Measurements from ENCODE around the gene TRMT112. TPM values are rescaled to one million over a fixed set of nuclear protein-coding genes. Genes with fewer than 3 reads are reported as not detected.

Gene TRMT112
- total RNA-seq, 3 donors from 2014 or later, result 206 to 266 (median 262) TPM

DNA sequence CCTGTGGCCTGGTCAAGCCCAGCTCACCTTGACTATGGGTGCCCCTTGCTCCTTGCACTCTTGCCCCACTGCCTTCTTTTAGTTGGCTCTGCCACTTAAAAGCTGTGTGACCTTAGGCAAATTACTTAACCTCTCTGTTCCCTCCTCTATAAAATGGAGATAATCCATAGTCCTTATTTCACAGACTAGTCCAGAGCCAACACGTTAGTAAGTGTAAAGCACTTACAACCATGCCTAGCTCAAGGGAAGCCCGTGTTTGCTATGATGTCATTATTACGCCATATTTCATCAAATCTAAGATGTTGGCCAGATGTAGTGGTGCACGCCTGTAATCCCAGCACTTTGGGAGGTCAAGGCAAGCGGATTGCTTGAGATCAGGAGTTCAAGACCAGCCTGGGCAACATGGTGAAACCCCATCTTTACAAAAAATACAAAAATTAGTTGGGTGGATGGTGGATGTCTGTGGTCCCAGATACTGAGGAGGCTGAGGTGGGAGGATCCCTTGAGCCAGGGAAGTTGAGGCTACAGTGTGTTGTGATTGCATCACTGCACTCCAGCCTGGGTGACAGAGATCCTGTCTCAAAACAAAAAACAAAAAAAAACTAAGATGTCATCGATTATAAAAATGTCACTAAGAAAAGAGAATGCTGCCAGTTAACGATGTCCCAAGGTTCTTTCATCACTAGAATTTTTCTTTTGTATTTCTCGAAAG is 20.3 kb upstream of the TRMT112 start:
- no peak for TF ChIP-seq POLR2A (IDR thresholded peaks at IDR 0.05)
- TF ChIP-seq, protein P1, sequence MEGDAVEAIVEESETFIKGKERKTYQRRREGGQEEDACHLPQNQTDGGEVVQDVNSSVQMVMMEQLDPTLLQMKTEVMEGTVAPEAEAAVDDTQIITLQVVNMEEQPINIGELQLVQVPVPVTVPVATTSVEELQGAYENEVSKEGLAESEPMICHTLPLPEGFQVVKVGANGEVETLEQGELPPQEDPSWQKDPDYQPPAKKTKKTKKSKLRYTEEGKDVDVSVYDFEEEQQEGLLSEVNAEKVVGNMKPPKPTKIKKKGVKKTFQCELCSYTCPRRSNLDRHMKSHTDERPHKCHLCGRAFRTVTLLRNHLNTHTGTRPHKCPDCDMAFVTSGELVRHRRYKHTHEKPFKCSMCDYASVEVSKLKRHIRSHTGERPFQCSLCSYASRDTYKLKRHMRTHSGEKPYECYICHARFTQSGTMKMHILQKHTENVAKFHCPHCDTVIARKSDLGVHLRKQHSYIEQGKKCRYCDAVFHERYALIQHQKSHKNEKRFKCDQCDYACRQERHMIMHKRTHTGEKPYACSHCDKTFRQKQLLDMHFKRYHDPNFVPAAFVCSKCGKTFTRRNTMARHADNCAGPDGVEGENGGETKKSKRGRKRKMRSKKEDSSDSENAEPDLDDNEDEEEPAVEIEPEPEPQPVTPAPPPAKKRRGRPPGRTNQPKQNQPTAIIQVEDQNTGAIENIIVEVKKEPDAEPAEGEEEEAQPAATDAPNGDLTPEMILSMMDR (IDR thresholded peaks at IDR 0.05), result no peak
- no peak for TF ChIP-seq POLR2AphosphoS5 (IDR thresholded peaks at IDR 0.05)
- DNase-seq (ENCODE audit: low spot score in 2 of 2), result no peak
- H3K4me1 ChIP-seq, result peaks cover 0 to 4% of the 10 kb centered on the region in 2 donors
- intact Hi-C loops (cut with DNase I; ENCODE audit: low total_unique reads), result no loop called here
- H3K27me3 ChIP-seq, result no peaks in the 10 kb centered on the region
- no peaks in the 10 kb centered on the region for H3K9me3 ChIP-seq
- no peaks in the 10 kb centered on the region for H3K36me3 ChIP-seq
- no peak overlapping the region for H3K27ac ChIP-seq
- no peak overlapping the region for H3K4me3 ChIP-seq

DNA sequence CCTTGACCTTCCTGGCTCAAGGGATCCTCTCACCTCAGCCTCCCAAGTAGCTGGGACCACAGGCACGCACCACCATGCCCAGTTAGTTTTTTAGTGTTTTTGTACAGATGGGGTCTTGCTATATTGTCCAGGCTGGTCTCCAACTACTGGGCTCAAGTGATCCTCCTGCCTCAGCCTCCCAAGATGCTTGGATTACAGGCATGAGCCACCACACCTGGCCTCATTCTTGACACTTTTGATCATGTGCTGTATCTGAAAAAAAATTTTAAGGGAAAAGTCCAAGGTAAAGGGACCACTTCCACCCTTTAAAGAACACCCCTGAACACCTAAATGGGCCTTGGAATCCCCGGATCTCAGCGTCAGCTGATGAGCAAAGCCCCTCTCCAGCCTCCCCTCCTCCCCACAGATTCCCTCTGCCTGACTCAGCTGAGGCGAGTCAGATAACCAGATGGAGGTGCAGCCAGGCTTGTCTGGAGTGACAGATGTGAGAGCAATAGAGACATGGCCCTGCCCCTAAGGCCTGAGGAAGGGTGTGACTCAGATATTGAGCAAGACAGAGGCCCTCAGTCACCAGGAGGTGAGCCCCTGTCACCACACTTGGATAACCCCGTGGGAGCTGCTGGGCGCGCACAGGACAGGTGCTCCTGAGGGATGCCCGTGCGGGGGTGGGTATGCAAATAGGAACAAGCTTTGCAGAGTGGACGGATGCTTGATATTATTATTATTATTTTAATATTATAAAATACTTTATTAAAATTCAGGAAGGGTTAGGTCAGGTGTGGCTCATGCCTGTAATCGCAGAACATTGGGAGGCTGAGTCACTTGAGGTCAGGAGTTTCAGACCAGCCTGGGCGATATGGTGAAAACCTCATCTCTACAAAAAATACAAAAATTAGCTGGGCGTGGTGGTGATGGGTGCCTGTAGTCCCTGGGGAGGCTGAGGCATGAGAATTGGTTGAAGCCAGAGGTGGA is 17.7 kb upstream of the TRMT112 start:
- Histone ChIP-seq H3K36me3 (no peaks in the 10 kb centered on the region), H3K4me3 (no peak overlapping the region), H3K27me3 (no peaks in the 10 kb centered on the region), H3K27ac (no peak overlapping the region), H3K4me1 (no peaks in the 10 kb centered on the region), H3K9me3 (no peaks in the 10 kb centered on the region)
- no peak for DNase-seq (ENCODE audit: low spot score in 2 of 2)
- intact Hi-C loops (cut with DNase I; ENCODE audit: low total_unique reads), result no loop called here
- TF ChIP-seq POLR2AphosphoS5 (IDR thresholded peaks at IDR 0.05), result peak in 1 of 3 donors; percentile 14
- no peak for TF ChIP-seq POLR2A (IDR thresholded peaks at IDR 0.05)

DNA sequence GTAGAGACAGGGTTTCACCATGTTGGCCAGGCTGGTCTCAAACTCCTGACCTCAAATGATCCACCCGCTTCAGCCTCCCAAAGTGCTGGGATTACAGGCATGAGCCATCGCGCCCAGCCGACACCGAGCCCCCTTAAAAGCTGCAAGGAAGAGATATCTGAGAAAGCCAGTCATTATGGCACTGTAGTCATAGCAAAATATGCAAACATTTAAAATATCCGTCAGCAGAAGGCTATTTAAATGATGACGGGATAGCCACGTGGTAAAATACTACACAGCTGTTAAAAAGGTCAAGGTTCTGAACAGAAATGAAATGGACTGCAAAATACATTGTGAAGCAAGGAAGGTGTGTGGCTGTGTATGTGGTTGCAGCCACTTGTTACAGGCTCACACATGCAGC is 16.2 kb upstream of the TRMT112 start:
- Histone ChIP-seq H3K27me3 (no peaks in the 10 kb centered on the region), H3K9me3 (no peaks in the 10 kb centered on the region), H3K36me3 (no peaks in the 10 kb centered on the region), H3K4me1 (no peaks in the 10 kb centered on the region), H3K27ac (no peak overlapping the region), H3K4me3 (no peak overlapping the region)
- TF ChIP-seq, protein P1 (IDR thresholded peaks at IDR 0.05), result no peak
- no peak for TF ChIP-seq POLR2A (IDR thresholded peaks at IDR 0.05)
- TF ChIP-seq POLR2AphosphoS5 (IDR thresholded peaks at IDR 0.05), result no peak
- intact Hi-C loops (cut with DNase I; ENCODE audit: low total_unique reads), result no loop called here
- DNase-seq (ENCODE audit: low spot score in 2 of 2), result no peak

DNA sequence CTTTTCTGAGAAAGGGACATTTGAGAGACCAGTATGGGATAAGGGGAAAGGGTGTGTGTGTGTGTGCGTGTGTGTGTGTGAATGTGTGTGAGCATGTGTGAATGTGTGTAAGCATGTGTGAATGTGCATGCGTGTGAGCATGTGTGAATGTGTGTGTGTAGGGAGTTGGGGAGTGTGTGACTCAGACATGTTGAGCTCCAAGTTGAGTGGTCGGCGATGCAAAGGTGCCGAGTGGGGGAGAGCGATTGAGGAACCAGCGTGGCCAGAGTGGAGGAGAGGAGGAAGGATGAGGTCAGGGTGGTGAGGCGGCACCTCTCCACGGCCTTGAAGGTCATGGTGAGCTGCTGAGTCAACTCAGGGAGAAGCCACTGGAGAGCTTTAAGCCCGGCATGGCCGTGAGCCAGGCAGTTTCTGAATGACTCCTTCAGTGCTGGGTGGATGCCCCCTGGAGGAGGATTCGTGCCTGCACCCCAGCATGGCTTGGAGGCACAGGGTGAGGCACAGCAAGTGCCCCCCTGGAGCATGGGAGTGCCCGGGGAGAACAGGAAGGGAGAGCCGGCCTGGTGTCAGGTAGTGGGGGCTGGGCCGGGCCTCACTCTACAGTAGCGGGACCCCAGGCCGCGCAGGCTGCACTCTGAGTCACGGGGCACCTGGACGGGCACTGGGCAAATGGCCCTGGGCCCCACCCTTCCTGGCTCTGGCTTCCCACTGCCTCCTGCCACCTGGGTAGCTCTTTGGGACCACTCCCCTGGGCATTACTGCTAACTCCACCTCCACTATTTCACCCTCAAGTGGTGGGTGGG is 14.4 kb upstream of the TRMT112 start:
- H3K4me3 ChIP-seq, result no peak overlapping the region
- DNase-seq (ENCODE audit: low spot score in 2 of 2), result no peak
- no peaks in the 10 kb centered on the region for H3K36me3 ChIP-seq
- no peaks in the 10 kb centered on the region for H3K4me1 ChIP-seq
- H3K27me3 ChIP-seq, result no peaks in the 10 kb centered on the region
- intact Hi-C loops (cut with DNase I; ENCODE audit: low total_unique reads), result no loop called here
- no peaks in the 10 kb centered on the region for H3K9me3 ChIP-seq
- TF ChIP-seq, protein P1 (IDR thresholded peaks at IDR 0.05), result no peak
- TF ChIP-seq POLR2AphosphoS5 (IDR thresholded peaks at IDR 0.05), result no peak
- no peak for TF ChIP-seq POLR2A (IDR thresholded peaks at IDR 0.05)
- peak overlapping the region in 1 of 2 donors; percentile 0 for H3K27ac ChIP-seq

DNA sequence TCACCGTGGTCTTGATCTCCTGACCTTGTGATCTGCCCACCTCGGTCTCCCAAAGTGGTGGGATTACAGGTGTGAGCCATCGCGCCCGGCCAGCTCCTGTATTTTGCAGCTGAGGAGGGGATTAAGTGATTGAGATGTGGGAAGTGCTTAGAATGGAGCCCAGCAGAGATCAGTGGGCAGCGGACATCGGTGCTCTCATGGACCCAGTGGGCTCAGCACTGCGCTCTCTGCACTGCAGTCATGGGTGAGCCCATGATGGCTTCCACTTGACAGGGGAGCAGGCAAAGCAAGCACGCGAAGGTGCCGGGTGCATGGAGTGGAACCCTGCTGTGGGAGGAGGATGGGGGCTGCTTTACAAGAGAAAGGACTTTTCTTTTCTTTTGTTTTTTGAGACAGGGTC is 13.5 kb upstream of the TRMT112 start:
- TF ChIP-seq POLR2AphosphoS5 (IDR thresholded peaks at IDR 0.05) (no peak), POLR2A (IDR thresholded peaks at IDR 0.05) (no peak)
- TF ChIP-seq, protein P1 (IDR thresholded peaks at IDR 0.05), result no peak
- Histone ChIP-seq H3K27me3 (no peaks in the 10 kb centered on the region), H3K4me3 (no peak overlapping the region), H3K4me1 (no peaks in the 10 kb centered on the region), H3K36me3 (no peaks in the 10 kb centered on the region), H3K9me3 (no peaks in the 10 kb centered on the region), H3K27ac (no peak overlapping the region)
- no peak for DNase-seq (ENCODE audit: low spot score in 2 of 2)
- intact Hi-C loops (cut with DNase I; ENCODE audit: low total_unique reads), result no loop called here
